ENCODE results near the gene TMPRSS6.
A peak's percentile ranks its signal among the peaks of the same experiment; 100 is the strongest.

The TMPRSS6 gene

DNA sequence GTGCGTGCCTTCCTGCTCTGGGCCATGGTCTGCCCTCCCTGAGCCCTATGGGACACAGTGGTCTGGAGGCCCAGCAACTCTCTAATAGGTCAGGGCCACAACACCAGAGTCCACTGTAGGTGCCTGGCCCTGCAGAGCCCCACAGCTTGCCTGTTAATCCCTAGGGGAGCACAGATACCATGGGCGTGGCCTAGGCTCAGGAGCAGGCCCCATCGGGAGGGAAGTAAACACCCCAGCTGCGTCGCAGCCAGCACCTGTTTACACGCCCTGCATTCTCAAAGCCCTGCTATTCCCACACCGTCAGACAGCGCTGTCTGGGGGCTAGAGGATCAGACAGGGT is 55.5 kb downstream of the TMPRSS6 start:
- TF ChIP-seq, protein P1, sequence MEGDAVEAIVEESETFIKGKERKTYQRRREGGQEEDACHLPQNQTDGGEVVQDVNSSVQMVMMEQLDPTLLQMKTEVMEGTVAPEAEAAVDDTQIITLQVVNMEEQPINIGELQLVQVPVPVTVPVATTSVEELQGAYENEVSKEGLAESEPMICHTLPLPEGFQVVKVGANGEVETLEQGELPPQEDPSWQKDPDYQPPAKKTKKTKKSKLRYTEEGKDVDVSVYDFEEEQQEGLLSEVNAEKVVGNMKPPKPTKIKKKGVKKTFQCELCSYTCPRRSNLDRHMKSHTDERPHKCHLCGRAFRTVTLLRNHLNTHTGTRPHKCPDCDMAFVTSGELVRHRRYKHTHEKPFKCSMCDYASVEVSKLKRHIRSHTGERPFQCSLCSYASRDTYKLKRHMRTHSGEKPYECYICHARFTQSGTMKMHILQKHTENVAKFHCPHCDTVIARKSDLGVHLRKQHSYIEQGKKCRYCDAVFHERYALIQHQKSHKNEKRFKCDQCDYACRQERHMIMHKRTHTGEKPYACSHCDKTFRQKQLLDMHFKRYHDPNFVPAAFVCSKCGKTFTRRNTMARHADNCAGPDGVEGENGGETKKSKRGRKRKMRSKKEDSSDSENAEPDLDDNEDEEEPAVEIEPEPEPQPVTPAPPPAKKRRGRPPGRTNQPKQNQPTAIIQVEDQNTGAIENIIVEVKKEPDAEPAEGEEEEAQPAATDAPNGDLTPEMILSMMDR (IDR thresholded peaks at IDR 0.05; ENCODE audit: low read length, missing control alignments), result no peak
- DNase-seq (ENCODE audit: low read depth), result no peak
- no peak overlapping the region for H3K4me3 ChIP-seq (replicated peaks; ENCODE audit: low read depth, low read length)

GRCh38 chr22:37053310-37054055 is 56.0 kb downstream of the TMPRSS6 start:
- H3K4me3 ChIP-seq (replicated peaks; ENCODE audit: low read depth, low read length), result no peak overlapping the region
- DNase-seq (ENCODE audit: low read depth), result peak; percentile 17
- TF ChIP-seq, protein P1 (IDR thresholded peaks at IDR 0.05; ENCODE audit: low read length, missing control alignments), result no peak

DNA sequence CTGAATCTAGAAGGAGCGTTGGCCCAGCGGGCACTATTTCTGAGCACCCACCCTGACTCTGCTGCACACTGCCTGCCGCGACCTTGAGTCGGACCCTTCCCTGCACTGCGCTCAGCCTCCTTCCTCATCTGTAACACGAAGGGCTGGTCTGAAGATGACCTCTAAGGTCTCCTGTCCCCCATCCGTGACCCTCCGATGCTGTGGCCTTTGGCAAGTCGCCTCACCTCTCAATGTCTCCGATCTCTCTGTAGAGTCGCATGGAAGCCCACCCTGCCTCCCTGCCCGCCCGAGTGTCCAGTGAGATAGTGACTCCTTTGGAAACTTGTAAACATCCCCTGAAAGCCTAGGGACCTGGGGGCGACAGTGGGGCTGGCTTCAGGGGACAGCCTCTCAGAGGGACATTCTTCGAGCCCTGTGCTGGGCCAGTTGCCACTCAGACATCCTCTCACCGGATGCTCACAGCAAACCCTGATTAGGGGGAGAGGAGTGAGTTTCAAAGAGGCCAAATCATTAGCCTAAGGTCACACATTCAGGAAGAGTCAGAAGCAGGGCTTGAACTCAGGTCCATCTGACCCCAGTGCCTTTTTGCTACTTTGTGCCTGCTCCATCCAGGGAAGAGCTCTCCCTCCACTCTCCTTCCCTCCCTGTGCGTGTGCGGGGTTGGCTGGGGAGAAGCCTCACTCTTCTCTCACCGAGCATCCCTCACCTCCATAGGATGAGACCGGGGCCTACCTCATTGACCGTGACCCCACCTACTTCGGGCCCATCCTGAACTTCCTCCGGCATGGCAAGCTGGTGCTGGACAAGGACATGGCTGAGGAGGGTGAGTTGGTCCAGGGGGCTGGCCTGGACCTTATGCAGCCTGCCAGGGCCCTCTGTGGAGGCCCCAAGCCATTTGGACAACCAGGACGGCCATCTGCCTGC is 56.9 kb downstream of the TMPRSS6 start:
- DNase-seq (ENCODE audit: low read depth), result no peak
- TF ChIP-seq, protein P1 (IDR thresholded peaks at IDR 0.05; ENCODE audit: low read length, missing control alignments), result no peak
- peak overlapping the region; percentile 60 for H3K4me3 ChIP-seq (replicated peaks; ENCODE audit: low read depth, low read length)

DNA sequence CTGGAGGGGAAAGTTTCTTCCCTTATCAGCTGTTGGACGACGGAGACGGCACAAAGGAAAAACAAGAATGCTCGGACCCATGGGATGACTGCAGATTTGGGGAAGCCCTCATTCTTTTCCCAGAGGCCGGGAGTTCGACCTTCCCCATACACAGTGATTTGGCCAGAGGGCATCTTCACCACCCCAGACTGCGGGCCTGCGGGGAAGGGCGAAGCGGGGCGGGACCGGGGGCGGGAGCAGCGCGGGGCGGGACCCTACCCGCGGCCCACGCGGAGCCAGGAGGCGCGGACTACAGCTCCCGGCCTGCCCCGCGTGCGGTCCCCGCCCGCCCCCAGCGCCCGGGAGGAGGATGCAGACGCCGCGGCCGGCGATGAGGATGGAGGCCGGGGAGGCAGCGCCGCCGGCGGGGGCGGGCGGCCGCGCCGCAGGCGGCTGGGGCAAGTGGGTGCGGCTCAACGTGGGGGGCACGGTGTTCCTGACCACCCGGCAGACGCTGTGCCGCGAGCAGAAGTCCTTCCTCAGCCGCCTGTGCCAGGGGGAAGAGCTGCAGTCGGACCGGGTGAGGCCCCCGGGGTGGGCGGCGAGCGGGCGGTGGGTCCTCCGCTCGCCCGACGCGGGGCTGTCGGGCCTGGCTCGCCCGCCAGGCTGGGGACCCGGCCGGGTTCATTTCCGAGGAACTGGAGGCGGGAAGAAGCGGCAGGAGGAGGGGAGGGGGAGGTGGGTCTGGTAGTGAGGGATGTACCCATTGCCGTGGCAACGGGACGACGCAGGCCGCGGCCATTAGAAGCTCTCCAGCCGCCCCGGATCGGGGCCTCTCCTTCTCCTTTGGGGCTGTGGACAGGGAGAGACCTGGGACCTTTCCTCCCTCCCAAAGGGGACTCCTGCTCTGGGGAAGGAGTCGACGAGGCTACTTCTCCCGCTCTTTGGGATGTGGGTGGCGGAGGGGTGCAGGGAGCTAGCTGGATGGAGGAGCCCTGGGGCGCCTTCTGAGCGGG is 57.8 kb downstream of the TMPRSS6 start, which contains the start of gene KCTD17:
Gene KCTD17 (plus strand): TSS at position 352 of the 995 bp plus-strand sequence. CDS start 19 bp downstream, at position 371.
- peak within 1 kb of the TSS; percentile 60 for H3K4me3 ChIP-seq (replicated peaks; ENCODE audit: low read depth, low read length)
- TF ChIP-seq, protein P1 (IDR thresholded peaks at IDR 0.05; ENCODE audit: low read length, missing control alignments), result no peak
- DNase-seq (ENCODE audit: low read depth), result peak; percentile 69

- TF ChIP-seq, protein P1 (IDR thresholded peaks at IDR 0.05; ENCODE audit: low read length, missing control alignments), result no peak
- no peak for DNase-seq (ENCODE audit: low read depth)
- no peak overlapping the region for H3K4me3 ChIP-seq (replicated peaks; ENCODE audit: low read depth, low read length)
Observed at GRCh38 chr22:37050913-37051312, 58.6 kb downstream of the TMPRSS6 start.

DNA sequence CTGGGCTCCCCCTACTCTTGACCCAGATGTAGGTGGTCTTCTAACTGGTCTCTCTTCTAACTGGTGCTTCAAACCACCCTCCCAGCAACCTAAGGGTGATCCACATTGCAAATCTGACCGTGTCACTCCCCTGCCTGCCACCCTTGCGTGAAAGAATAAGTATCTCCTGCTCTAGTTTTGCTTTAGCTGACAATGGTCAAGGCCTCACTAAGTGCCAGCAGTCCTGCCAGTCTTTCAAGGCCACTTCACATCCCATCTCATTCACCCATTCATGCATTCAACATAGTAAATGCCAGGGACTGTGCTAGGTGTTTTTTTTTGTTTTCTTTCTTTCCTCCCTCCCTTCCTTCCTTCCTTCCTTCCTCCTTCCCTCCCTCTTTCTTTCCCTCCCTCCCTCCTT is 60.3 kb downstream of the TMPRSS6 start:
- TF ChIP-seq, protein P1 (IDR thresholded peaks at IDR 0.05; ENCODE audit: low read length, missing control alignments), result no peak
- H3K4me3 ChIP-seq (replicated peaks; ENCODE audit: low read depth, low read length), result no peak overlapping the region
- DNase-seq (ENCODE audit: low read depth), result no peak

Data from fibroblast of pulmonary artery (primary cell).